K562 (cell line): ENCODE data around the gene TKTL2. TPM values are rescaled to one million over a fixed set of nuclear protein-coding genes. Genes with fewer than 3 reads are reported as not detected.

Experiments
- ATAC-seq: fragments of 200-7000 bp; cut with Tn5 transposase; 3 replicates; pipeline ENCODE4 v1.9.1; 2020; ENCODE audit warnings: moderate library complexity
- BruUV-seq: library from RNA; stranded (reverse); fragments of 400-500 nt; replicated peaks from 2 replicates; lab custom pipeline; 2021; lab: Mats Ljungman, UMichigan
- CTCF ChIA-PET: fragments of 300-600 bp; formaldehyde crosslinking; extraction: SDS; loops from one replicate; lab custom pipeline; 2021; ENCODE audit warnings: low intra/inter-chr PET ratio; lab: Yijun Ruan, JAX
- POLR2A ChIA-PET: fragments of 300-600, 350-650 bp; sonication (Branson Sonifier 250); formaldehyde crosslinking; extraction: SDS; loops from one replicate; lab custom pipeline; 2021; ENCODE audit warnings: antibody characterized with exemption, inconsistent platforms; lab: Yijun Ruan, JAX
- DNase-seq, 4 experiments: peaks; one replicate each; pipeline versions ENCODE4 v3.0.0 to v3.0.0-alpha.2; 2011 to 2018; ENCODE audit warnings: low spot score in 3 of 4, mixed read lengths in 3 of 4; ENCODE audit errors: extremely low read depth in 1 of 4
- FAIRE-seq: peaks from 2 replicates; lab custom pipeline; 2011; peaks lifted over from hg19 to GRCh38; lab: Jason Lieb, UNC
- H2AFZ ChIP-seq: 2 replicates; pipeline ENCODE4 v1.6.0; 2011; ENCODE audit warnings: low read depth, low read length, control low read depth, inconsistent platforms
- H3K27ac ChIP-seq: fragments of 200-600 bp; 3 replicates; pipeline ENCODE4 v1.8.0; 2011; ENCODE audit warnings: low read depth, mild to moderate bottlenecking, control low read depth, inconsistent platforms, low read length, moderate library complexity, mixed read lengths; ENCODE audit errors: extremely low read depth
- H3K27me3 ChIP-seq, 2 experiments: fragments of 300-600 bp in 1 of 2; 2 replicates in 1 of 2; 3 replicates in 1 of 2; pipeline versions ENCODE4 v1.6.0 to v1.8.0; 2011; ENCODE audit warnings: inconsistent platforms in 2 of 2, low read length in 2 of 2, mild to moderate bottlenecking in 1 of 2, mixed read lengths in 1 of 2, moderate library complexity in 1 of 2; ENCODE audit not compliant: control insufficient read depth in 2 of 2, insufficient read depth in 2 of 2
- H3K36me3 ChIP-seq: fragments of 300-600 bp; 3 replicates; pipeline ENCODE4 v1.8.0; 2011; ENCODE audit warnings: mild to moderate bottlenecking, low read length, inconsistent platforms; ENCODE audit not compliant: control insufficient read depth, insufficient read depth
- H3K4me1 ChIP-seq, 2 experiments: fragments of 200-600 bp in 1 of 2; replicated peaks in 1 of 2; 2 replicates in 1 of 2; 3 replicates in 1 of 2; pipeline versions ENCODE4 v1.5.1 to v1.8.0; 2011; ENCODE audit warnings: inconsistent platforms in 2 of 2, low read length in 2 of 2, mild to moderate bottlenecking in 1 of 2, mixed read lengths in 1 of 2, moderate library complexity in 1 of 2; ENCODE audit not compliant: control insufficient read depth in 2 of 2, insufficient read depth in 2 of 2
- H3K4me2 ChIP-seq: 2 replicates; pipeline ENCODE4 v1.6.1; 2011; ENCODE audit warnings: low read length, control low read depth, inconsistent platforms, mixed read lengths; ENCODE audit not compliant: insufficient read depth
- H3K4me3 ChIP-seq: fragments of 200-600 bp; sonication (generic), shearing (Covaris generic); 2 replicates; pipeline ENCODE4 v1.5.1; 2016; ENCODE audit warnings: control low read depth, inconsistent platforms
- H3K79me2 ChIP-seq: fragments of 200-600 bp; 3 replicates; pipeline ENCODE4 v1.8.0; 2011; ENCODE audit warnings: low read length, inconsistent platforms; ENCODE audit not compliant: control insufficient read depth, insufficient read depth
- H3K9ac ChIP-seq, 2 experiments: 2 replicates each; pipeline versions ENCODE4 v1.6.0 to v1.6.1; 2011; ENCODE audit warnings: low read depth in 2 of 2, low read length in 2 of 2, control low read depth in 1 of 2, inconsistent platforms in 1 of 2, mild to moderate bottlenecking in 1 of 2, mixed read lengths in 1 of 2; ENCODE audit not compliant: insufficient read depth in 1 of 2
- H3K9me1 ChIP-seq: one replicate; pipeline ENCODE4 v1.6.0; 2011; ENCODE audit warnings: inconsistent platforms, mild to moderate bottlenecking, low read length, moderate library complexity; ENCODE audit not compliant: control insufficient read depth, insufficient read depth
- H3K9me3 ChIP-seq: replicated peaks from 2 replicates; pipeline ENCODE4 v1.5.1; 2011; ENCODE audit warnings: low read depth, low read length, inconsistent platforms; ENCODE audit not compliant: control insufficient read depth, insufficient read depth
- H4K20me1 ChIP-seq: replicated peaks from 2 replicates; pipeline ENCODE4 v1.6.1; 2011; ENCODE audit warnings: low read length, inconsistent platforms, mixed read lengths; ENCODE audit not compliant: control insufficient read depth, insufficient read depth
- CBX5 ChIP-seq: IDR thresholded peaks from 2 replicates; pipeline ENCODE4 v1.6.1; 2014; ENCODE audit warnings: low read depth, borderline replicate concordance
- DNMT1 ChIP-seq: fragments of 450-650 bp; IDR thresholded peaks from 2 replicates; pipeline ENCODE4 v1.6.1; 2016; ENCODE audit warnings: antibody characterized with exemption, mild to moderate bottlenecking
- FOXJ2 ChIP-seq: fragments of 200-800 bp; sonication (Bioruptor generic); IDR thresholded peaks from 2 replicates; pipeline ENCODE4 v1.6.1; 2016; ENCODE audit warnings: missing genetic modification characterization, missing compliant biosample characterization
- LARP7 ChIP-seq: fragments of 450-650 bp; IDR thresholded peaks from 2 replicates; pipeline ENCODE4 v1.6.1; 2016
- MAZ ChIP-seq, 2 experiments: fragments of 450-650 bp in 1 of 2; sonication (generic) in 1 of 2; formaldehyde crosslinking; IDR thresholded peaks in 1 of 2; conservative IDR thresholded peaks in 1 of 2; 2 replicates each; pipeline versions ENCODE4 v1.4.0 to v1.5.0; 2020; ENCODE audit warnings: mild to moderate bottlenecking in 1 of 2, missing genetic modification reagents in 1 of 2
- PTTG1 ChIP-seq: fragments of 450-650 bp; IDR thresholded peaks from 2 replicates; pipeline ENCODE4 v1.6.1; 2016; ENCODE audit warnings: low read depth, mild to moderate bottlenecking, missing genetic modification characterization, missing compliant biosample characterization
- TEAD4 ChIP-seq, 2 experiments: sonication (generic) in 1 of 2; formaldehyde crosslinking in 1 of 2; IDR thresholded peaks; 2 replicates each; pipeline versions ENCODE4 v1.6.1 to v1.8.0; 2012 to 2022; ENCODE audit warnings: borderline replicate concordance in 1 of 2, inconsistent platforms in 1 of 2, low read length in 1 of 2, mild to moderate bottlenecking in 1 of 2, missing genetic modification reagents in 1 of 2
- ZNF785 ChIP-seq: fragments of 250-450 bp; sonication (Bioruptor Pico); IDR thresholded peaks from 2 replicates; pipeline ENCODE4 v1.4.0; 2020; ENCODE audit warnings: mild to moderate bottlenecking
- WGBS: fragments of 100-300 bp; shearing (Covaris generic); methylation state at CpG from one replicate; pipeline ENCODE4 v1.1.6; 2016; ENCODE audit warnings: low coverage, mixed read lengths; ENCODE audit not compliant: insufficient coverage; ENCODE audit errors: missing lambda C conversion rate; 5-methylcytosine and 5-hydroxymethylcytosine counted together
- in situ Hi-C: fragments of 300-500 bp; cut with MboI; formaldehyde crosslinking; loops from 4 replicates; pipeline ENCODE4 v1.15.0; 2018; ENCODE audit warnings: inconsistent platforms, mixed read lengths
- intact Hi-C: fragments of 100-400 bp; cut with micrococcal nuclease; formaldehyde crosslinking; loops from 2 replicates; pipeline ENCODE4 v1.14.2; 2022
- polyA plus RNA-seq, 8 experiments: library from polyadenylated mRNA; depleted of rRNA in 4 of 8; stranded (reverse) in 5 of 8; unstranded in 3 of 8; fragments of >200 nt; fragmentation: Nextera tagmentation in 2 of 8; fragmentation: Illumina TruSeq in 1 of 8; extraction: Ambion mirVana in 2 of 8; extraction: Trizol in 1 of 8; gene quantifications; 2 replicates each; pipeline versions ENCODE4 v1.2.1 to v1.2.3, GENCODE V29; 2011 to 2014; ENCODE audit warnings: inconsistent platforms in 1 of 8, missing spikeins in 1 of 8
- total RNA-seq, 7 experiments: library from RNA; depleted of rRNA in 6 of 7; stranded (reverse); fragments of >200 nt in 6 of 7; fragmentation: Illumina TruSeq in 2 of 7; extraction: Trizol in 2 of 7; gene quantifications; 2 replicates each; pipeline versions ENCODE4 v1.2.1 to v1.2.3, GENCODE V29; 2011 to 2021; ENCODE audit warnings: low replicate concordance in 1 of 7
- TF ChIP-seq, protein P1 (sequence below): sonication (generic); formaldehyde crosslinking; IDR thresholded peaks from 2 replicates; pipeline ENCODE4 v1.8.1; 2023; ENCODE audit warnings: mild to moderate bottlenecking, missing genetic modification reagents
- TF ChIP-seq, protein P2 (sequence below): fragments of 450-650 bp; conservative IDR thresholded peaks from 2 replicates; pipeline ENCODE4 v1.6.1; 2016; ENCODE audit warnings: missing genetic modification characterization, low read depth, mild to moderate bottlenecking, missing compliant biosample characterization, moderate library complexity
- TF ChIP-seq, protein P3 (sequence below): fragments of 450-650 bp; formaldehyde crosslinking; IDR thresholded peaks from 2 replicates; pipeline ENCODE4 v1.4.0; 2022; ENCODE audit warnings: missing genetic modification characterization
- TF ChIP-seq, protein P4 (sequence below): fragments of 200-400 bp; formaldehyde crosslinking; IDR thresholded peaks from 2 replicates; pipeline ENCODE4 v1.6.1; 2017; ENCODE audit warnings: mild to moderate bottlenecking, low read depth, low read length, moderate library complexity
- TF ChIP-seq, protein P5 (sequence below): fragments of 250-450 bp; sonication (Bioruptor Pico); IDR thresholded peaks from 2 replicates; pipeline ENCODE4 v1.8.0; 2021; ENCODE audit warnings: mild to moderate bottlenecking, moderate library complexity

The TKTL2 gene
- total and polyA plus RNA-seq, 9 of the 15 experiments (the other 6 are each of a cell fraction or from before 2014, with no cell fraction given): 0.03 to 0.31 (median 0.09) TPM; not detected in 1

DNA sequence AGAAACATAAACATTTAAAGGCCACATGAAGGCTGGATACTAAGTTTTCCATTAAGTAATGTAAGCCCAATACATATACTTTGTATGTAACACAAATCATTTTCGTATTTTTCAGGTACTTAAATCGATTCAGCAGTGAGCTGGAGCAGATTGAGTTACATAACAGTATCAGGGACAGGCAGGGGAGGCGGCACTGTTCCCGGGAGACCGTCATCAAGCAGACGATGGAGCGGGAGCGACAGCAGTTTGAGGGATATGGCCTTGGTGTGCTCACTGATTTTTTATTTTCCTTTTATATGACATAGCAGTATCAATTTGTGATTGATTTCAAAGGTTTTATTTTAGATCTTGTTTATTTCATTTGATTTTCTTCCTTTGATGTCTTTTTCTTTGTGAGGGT lies 41.6 kb upstream of the TKTL2 start:
- Histone ChIP-seq H3K27me3 (no peaks in the 10 kb centered on the region), H4K20me1 (no peaks in the 10 kb centered on the region), H3K9ac (no peak overlapping the region), H3K36me3 (peaks cover 97% of the 10 kb centered on the region), H3K9me1 (no peaks in the 10 kb centered on the region), H3K4me3 (no peak overlapping the region), H3K27ac (no peak overlapping the region), H2AFZ (no peak overlapping the region), H3K9me3 (no peaks in the 10 kb centered on the region), H3K4me2 (no peak overlapping the region), H3K79me2 (peaks cover 29% of the 10 kb centered on the region), H3K4me1 (no peaks in the 10 kb centered on the region)
- ATAC-seq: no peak
- no peak for FAIRE-seq
- POLR2A ChIA-PET: no interaction called here
- WGBS: 89% methylated on average over 8 of the region's 8 CpGs
- CTCF ChIA-PET: no interaction called here
- intact Hi-C loops: no loop called here
- in situ Hi-C loops: no loop called here
- BruUV-seq: no TSS peak
- DNase-seq: no peak
- TF ChIP-seq PTTG1 (tag): no peak
- no peak for TF ChIP-seq DNMT1
- TF ChIP-seq, protein P1, sequence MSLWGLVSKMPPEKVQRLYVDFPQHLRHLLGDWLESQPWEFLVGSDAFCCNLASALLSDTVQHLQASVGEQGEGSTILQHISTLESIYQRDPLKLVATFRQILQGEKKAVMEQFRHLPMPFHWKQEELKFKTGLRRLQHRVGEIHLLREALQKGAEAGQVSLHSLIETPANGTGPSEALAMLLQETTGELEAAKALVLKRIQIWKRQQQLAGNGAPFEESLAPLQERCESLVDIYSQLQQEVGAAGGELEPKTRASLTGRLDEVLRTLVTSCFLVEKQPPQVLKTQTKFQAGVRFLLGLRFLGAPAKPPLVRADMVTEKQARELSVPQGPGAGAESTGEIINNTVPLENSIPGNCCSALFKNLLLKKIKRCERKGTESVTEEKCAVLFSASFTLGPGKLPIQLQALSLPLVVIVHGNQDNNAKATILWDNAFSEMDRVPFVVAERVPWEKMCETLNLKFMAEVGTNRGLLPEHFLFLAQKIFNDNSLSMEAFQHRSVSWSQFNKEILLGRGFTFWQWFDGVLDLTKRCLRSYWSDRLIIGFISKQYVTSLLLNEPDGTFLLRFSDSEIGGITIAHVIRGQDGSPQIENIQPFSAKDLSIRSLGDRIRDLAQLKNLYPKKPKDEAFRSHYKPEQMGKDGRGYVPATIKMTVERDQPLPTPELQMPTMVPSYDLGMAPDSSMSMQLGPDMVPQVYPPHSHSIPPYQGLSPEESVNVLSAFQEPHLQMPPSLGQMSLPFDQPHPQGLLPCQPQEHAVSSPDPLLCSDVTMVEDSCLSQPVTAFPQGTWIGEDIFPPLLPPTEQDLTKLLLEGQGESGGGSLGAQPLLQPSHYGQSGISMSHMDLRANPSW (CRISPR knock-in tag): no peak
- no peak for TF ChIP-seq ZNF785 (CRISPR knock-in tag)
- TF ChIP-seq FOXJ2 (tag): no peak
- TF ChIP-seq, protein P2, sequence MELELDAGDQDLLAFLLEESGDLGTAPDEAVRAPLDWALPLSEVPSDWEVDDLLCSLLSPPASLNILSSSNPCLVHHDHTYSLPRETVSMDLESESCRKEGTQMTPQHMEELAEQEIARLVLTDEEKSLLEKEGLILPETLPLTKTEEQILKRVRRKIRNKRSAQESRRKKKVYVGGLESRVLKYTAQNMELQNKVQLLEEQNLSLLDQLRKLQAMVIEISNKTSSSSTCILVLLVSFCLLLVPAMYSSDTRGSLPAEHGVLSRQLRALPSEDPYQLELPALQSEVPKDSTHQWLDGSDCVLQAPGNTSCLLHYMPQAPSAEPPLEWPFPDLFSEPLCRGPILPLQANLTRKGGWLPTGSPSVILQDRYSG (tag): no peak
- TF ChIP-seq, protein P3, sequence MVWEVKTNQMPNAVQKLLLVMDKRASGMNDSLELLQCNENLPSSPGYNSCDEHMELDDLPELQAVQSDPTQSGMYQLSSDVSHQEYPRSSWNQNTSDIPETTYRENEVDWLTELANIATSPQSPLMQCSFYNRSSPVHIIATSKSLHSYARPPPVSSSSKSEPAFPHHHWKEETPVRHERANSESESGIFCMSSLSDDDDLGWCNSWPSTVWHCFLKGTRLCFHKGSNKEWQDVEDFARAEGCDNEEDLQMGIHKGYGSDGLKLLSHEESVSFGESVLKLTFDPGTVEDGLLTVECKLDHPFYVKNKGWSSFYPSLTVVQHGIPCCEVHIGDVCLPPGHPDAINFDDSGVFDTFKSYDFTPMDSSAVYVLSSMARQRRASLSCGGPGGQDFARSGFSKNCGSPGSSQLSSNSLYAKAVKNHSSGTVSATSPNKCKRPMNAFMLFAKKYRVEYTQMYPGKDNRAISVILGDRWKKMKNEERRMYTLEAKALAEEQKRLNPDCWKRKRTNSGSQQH (CRISPR knock-in tag): no peak
- TF ChIP-seq, protein P4, sequence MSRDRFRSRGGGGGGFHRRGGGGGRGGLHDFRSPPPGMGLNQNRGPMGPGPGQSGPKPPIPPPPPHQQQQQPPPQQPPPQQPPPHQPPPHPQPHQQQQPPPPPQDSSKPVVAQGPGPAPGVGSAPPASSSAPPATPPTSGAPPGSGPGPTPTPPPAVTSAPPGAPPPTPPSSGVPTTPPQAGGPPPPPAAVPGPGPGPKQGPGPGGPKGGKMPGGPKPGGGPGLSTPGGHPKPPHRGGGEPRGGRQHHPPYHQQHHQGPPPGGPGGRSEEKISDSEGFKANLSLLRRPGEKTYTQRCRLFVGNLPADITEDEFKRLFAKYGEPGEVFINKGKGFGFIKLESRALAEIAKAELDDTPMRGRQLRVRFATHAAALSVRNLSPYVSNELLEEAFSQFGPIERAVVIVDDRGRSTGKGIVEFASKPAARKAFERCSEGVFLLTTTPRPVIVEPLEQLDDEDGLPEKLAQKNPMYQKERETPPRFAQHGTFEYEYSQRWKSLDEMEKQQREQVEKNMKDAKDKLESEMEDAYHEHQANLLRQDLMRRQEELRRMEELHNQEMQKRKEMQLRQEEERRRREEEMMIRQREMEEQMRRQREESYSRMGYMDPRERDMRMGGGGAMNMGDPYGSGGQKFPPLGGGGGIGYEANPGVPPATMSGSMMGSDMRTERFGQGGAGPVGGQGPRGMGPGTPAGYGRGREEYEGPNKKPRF: no peak
- TF ChIP-seq LARP7: no peak
- TF ChIP-seq TEAD4 (IDR thresholded peaks at IDR 0.05; ENCODE audit: low read length): no peak
- TF ChIP-seq TEAD4 (CRISPR knock-in tag; IDR thresholded peaks at IDR 0.05; ENCODE audit: borderline replicate concordance): no peak
- TF ChIP-seq CBX5: no peak
- no peak for TF ChIP-seq MAZ (CRISPR knock-in tag; conservative IDR thresholded peaks at IDR 0.05 in 1 of 2, IDR thresholded peaks at IDR 0.05 in 1 of 2)
- TF ChIP-seq, protein P5, sequence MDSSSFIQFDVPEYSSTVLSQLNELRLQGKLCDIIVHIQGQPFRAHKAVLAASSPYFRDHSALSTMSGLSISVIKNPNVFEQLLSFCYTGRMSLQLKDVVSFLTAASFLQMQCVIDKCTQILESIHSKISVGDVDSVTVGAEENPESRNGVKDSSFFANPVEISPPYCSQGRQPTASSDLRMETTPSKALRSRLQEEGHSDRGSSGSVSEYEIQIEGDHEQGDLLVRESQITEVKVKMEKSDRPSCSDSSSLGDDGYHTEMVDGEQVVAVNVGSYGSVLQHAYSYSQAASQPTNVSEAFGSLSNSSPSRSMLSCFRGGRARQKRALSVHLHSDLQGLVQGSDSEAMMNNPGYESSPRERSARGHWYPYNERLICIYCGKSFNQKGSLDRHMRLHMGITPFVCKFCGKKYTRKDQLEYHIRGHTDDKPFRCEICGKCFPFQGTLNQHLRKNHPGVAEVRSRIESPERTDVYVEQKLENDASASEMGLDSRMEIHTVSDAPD: no peak
